ENCODE results near the gene DEXI. TPM values are rescaled to one million over a fixed set of nuclear protein-coding genes. Genes with fewer than 3 reads are reported as not detected.

DEXI gene
- total and polyA plus RNA-seq, 9 of the 15 experiments (the other 6 are each of a cell fraction or from before 2014, with no cell fraction given), result 2.9 to 40.1 (median 22.0) TPM

GRCh38 chr16:10966129-10966528 lies 23.9 kb upstream of the DEXI start (continued):
- TF ChIP-seq FOXP1 (CRISPR knock-in tag; IDR thresholded peaks at IDR 0.05) (no peak), NR2C1 (IDR thresholded peaks at IDR 0.05) (no peak), NR2C1 (tag; IDR thresholded peaks at IDR 0.05) (no peak), IRF9 (tag; IDR thresholded peaks at IDR 0.05) (no peak), ESRRB (CRISPR knock-in tag; IDR thresholded peaks at IDR 0.05; ENCODE audit: borderline replicate concordance) (no peak), POLR2AphosphoS2 (IDR thresholded peaks at IDR 0.05; ENCODE audit: low read length) (no peak), RFX1 (IDR thresholded peaks at IDR 0.05) (no peak), BCOR (IDR thresholded peaks at IDR 0.05) (peak; percentile 46; the same call in 1 of the 2 replicates), ATF1 (CRISPR knock-in tag; IDR thresholded peaks at IDR 0.05) (no peak), ATF1 (tag; IDR thresholded peaks at IDR 0.05) (peak; percentile 23; the same call in 1 of the 2 replicates), CEBPB (tag; IDR thresholded peaks at IDR 0.05) (peak; percentile 81), ZNF134 (CRISPR knock-in tag; conservative IDR thresholded peaks at IDR 0.05) (0 out of 2 replicates have a peak, but pooled peaks have one; percentile 27), CREM (IDR thresholded peaks at IDR 0.05; ENCODE audit: low read depth) (no peak), SMAD4 (CRISPR knock-in tag; conservative IDR thresholded peaks at IDR 0.05) (peak; percentile 93), CXXC5 (CRISPR knock-in tag; IDR thresholded peaks at IDR 0.05) (peak; percentile 78), XRCC3 (IDR thresholded peaks at IDR 0.05) (no peak), TOE1 (IDR thresholded peaks at IDR 0.05; ENCODE audit: borderline replicate concordance) (no peak), TOE1 (CRISPR knock-in tag; IDR thresholded peaks at IDR 0.05; ENCODE audit: borderline replicate concordance, low read depth) (no peak), TEAD4 (IDR thresholded peaks at IDR 0.05; ENCODE audit: low read length) (peak; percentile 79), TEAD4 (CRISPR knock-in tag; IDR thresholded peaks at IDR 0.05; ENCODE audit: borderline replicate concordance) (no peak), MYNN (IDR thresholded peaks at IDR 0.05) (0 out of 2 replicates have a peak, but pooled peaks have one; percentile 25), MYNN (CRISPR knock-in tag; IDR thresholded peaks at IDR 0.05) (no peak), E2F3 (CRISPR knock-in tag; IDR thresholded peaks at IDR 0.05) (no peak), ZNF717 (CRISPR knock-in tag; IDR thresholded peaks at IDR 0.05) (no peak), ZEB2 (IDR thresholded peaks at IDR 0.05) (peak; percentile 23; the same call in 1 of the 2 replicates), ELF4 (CRISPR knock-in tag; IDR thresholded peaks at IDR 0.05) (0 out of 2 replicates have a peak, but pooled peaks have one; percentile 4), GATA2 (CRISPR knock-in tag; IDR thresholded peaks at IDR 0.05) (peak; percentile 43), HNRNPK (IDR thresholded peaks at IDR 0.05; ENCODE audit: low read depth, low read length, poor library complexity, severe bottlenecking) (no peak), HDAC3 (IDR thresholded peaks at IDR 0.05; ENCODE audit: borderline replicate concordance, partially characterized antibody) (peak; percentile 68), CBFA2T2 (conservative IDR thresholded peaks at IDR 0.05) (peak; percentile 69), SMARCA4 (IDR thresholded peaks at IDR 0.05) (peak; percentile 82; the same call in 1 of the 2 replicates), PML (IDR thresholded peaks at IDR 0.05; ENCODE audit: low read length) (0 out of 2 replicates have a peak, but pooled peaks have one; percentile 35), MTA2 (IDR thresholded peaks at IDR 0.05; ENCODE audit: low read depth) (peak; percentile 78)
- TF ChIP-seq, protein P1, sequence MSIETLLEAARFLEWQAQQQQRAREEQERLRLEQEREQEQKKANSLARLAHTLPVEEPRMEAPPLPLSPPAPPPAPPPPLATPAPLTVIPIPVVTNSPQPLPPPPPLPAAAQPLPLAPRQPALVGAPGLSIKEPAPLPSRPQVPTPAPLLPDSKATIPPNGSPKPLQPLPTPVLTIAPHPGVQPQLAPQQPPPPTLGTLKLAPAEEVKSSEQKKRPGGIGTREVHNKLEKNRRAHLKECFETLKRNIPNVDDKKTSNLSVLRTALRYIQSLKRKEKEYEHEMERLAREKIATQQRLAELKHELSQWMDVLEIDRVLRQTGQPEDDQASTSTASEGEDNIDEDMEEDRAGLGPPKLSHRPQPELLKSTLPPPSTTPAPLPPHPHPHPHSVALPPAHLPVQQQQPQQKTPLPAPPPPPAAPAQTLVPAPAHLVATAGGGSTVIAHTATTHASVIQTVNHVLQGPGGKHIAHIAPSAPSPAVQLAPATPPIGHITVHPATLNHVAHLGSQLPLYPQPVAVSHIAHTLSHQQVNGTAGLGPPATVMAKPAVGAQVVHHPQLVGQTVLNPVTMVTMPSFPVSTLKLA (conservative IDR thresholded peaks at IDR 0.05), result 0 out of 4 replicates have a peak, but pooled peaks of 1 of the 2 experiments have one; percentile 24

Measured in K562 (cell line).